A673 (cell line): ENCODE data around the gene TMEM174. TPM values are rescaled to one million over a fixed set of nuclear protein-coding genes. Genes with fewer than 3 reads are reported as not detected.

Experiments
- BruUV-seq: library from RNA; stranded (reverse); fragments of 400-500 nt; replicated peaks from 2 replicates; lab custom pipeline; 2021; lab: Mats Ljungman, UMichigan
- CTCF ChIA-PET: fragments of 300-600 bp; sonication (Branson Sonifier 250); formaldehyde crosslinking; loops from one replicate; lab custom pipeline; 2022; ENCODE audit warnings: antibody characterized with exemption; lab: Charles Lee
- POLR2A ChIA-PET: fragments of 300-600 bp; sonication (Branson Sonifier 250); formaldehyde crosslinking; loops from one replicate; lab custom pipeline; 2022; ENCODE audit warnings: antibody characterized with exemption; ENCODE audit not compliant: low non-redundant PET; lab: Charles Lee
- DNase-seq: peaks from one replicate; pipeline ENCODE4 v3.0.0-alpha.2; 2015; ENCODE audit warnings: low spot score
- H3K27ac ChIP-seq: fragments of 200-600 bp; sonication (generic); 2 replicates; pipeline ENCODE4 v1.5.1; 2016; ENCODE audit warnings: mixed run types, low read depth, mild to moderate bottlenecking, mixed read lengths, antibody characterized with exemption, low read length; ENCODE audit not compliant: poor library complexity, severe bottlenecking
- H3K27me3 ChIP-seq: fragments of 200-600 bp; sonication (generic); replicated peaks from 2 replicates; pipeline ENCODE4 v1.6.1; 2017; ENCODE audit warnings: mixed run types, low read depth, mild to moderate bottlenecking, mixed read lengths, antibody characterized with exemption, low read length; ENCODE audit not compliant: insufficient read depth, poor library complexity
- H3K36me3 ChIP-seq: fragments of 200-600 bp; sonication (generic); 2 replicates; pipeline ENCODE4 v1.6.1; 2016; ENCODE audit warnings: mixed run types, mild to moderate bottlenecking, mixed read lengths, antibody characterized with exemption, low read length; ENCODE audit not compliant: insufficient read depth, poor library complexity, severe bottlenecking
- H3K4me1 ChIP-seq: fragments of 200-600 bp; sonication (generic); 2 replicates; pipeline ENCODE4 v1.6.1; 2017; ENCODE audit warnings: mixed run types, mild to moderate bottlenecking, mixed read lengths, antibody characterized with exemption, low read length; ENCODE audit not compliant: insufficient read depth, poor library complexity, severe bottlenecking
- H3K4me3 ChIP-seq: fragments of 200-600 bp; sonication (generic); 2 replicates; pipeline ENCODE4 v1.5.1; 2016; ENCODE audit warnings: low read depth, mixed run types, mild to moderate bottlenecking, mixed read lengths, low read length; ENCODE audit not compliant: poor library complexity, severe bottlenecking
- H3K9me3 ChIP-seq: fragments of 200-600 bp; sonication (generic); 2 replicates; pipeline ENCODE4 v1.6.1; 2016; ENCODE audit warnings: mixed run types, low read depth, mild to moderate bottlenecking, mixed read lengths, antibody characterized with exemption, low read length; ENCODE audit not compliant: poor library complexity, severe bottlenecking
- EZH2 ChIP-seq: fragments of 200-600 bp; sonication (generic); IDR thresholded peaks from 2 replicates; pipeline ENCODE4 v1.6.1; 2017; ENCODE audit warnings: borderline replicate concordance, low read depth, mild to moderate bottlenecking, mixed read lengths, antibody characterized with exemption, low read length; ENCODE audit not compliant: poor library complexity, severe bottlenecking
- intact Hi-C: fragments of 100-400 bp; cut with micrococcal nuclease; formaldehyde crosslinking; loops from one replicate; pipeline ENCODE4 v1.10.0; 2022; ENCODE audit not compliant: unreplicated experiment
- total RNA-seq: library from RNA; stranded (reverse); gene quantifications from 2 replicates; pipeline ENCODE4 v1.2.3, GENCODE V29; 2021
- TF ChIP-seq, protein P1 (sequence below): fragments of 300-800, 200-600 bp; sonication (generic); conservative IDR thresholded peaks from 2 replicates; pipeline ENCODE4 v1.5.1; 2017; ENCODE audit warnings: low read depth, mild to moderate bottlenecking, antibody characterized with exemption, low read length, moderate library complexity, mixed read lengths

The TMEM174 gene
- total RNA-seq, 1 experiment from 2014 or later = not detected

- POLR2A ChIA-PET = no interaction called here
Observed at GRCh38 chr5:73135429-73136054, 37.5 kb upstream of the TMEM174 start.

DNA sequence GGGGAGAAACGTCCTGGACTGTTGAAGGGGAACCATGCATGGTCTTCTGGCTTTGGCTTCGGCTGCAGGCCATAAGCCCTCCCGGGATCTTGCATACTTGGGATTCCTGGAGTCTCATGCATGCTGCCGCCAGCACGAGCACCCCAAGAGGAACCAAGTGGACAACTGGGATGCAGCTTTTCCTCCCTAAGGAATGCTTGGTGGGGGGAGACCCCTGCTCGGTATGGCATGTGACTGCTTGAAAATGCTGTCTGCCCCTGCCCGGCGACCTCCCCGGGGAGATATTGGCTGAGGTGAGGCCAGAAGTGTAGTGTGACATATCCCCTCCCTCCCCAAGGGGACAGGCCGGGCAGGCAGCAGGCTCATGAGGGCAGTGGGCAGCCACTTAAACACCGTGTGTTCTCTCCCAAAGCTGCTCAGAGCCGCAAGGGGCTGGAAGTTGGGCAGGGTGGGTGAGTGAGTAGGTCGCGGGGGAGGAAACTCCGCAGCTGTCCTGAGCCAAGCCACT, 36.9 kb upstream of the TMEM174 start:
- intact Hi-C loops = no loop called here
- BruUV-seq = no TSS peak
- DNase-seq = no peak

More at GRCh38 chr5:73135429-73136054, 37.5 kb upstream of the TMEM174 start:
- TF ChIP-seq, protein P1, sequence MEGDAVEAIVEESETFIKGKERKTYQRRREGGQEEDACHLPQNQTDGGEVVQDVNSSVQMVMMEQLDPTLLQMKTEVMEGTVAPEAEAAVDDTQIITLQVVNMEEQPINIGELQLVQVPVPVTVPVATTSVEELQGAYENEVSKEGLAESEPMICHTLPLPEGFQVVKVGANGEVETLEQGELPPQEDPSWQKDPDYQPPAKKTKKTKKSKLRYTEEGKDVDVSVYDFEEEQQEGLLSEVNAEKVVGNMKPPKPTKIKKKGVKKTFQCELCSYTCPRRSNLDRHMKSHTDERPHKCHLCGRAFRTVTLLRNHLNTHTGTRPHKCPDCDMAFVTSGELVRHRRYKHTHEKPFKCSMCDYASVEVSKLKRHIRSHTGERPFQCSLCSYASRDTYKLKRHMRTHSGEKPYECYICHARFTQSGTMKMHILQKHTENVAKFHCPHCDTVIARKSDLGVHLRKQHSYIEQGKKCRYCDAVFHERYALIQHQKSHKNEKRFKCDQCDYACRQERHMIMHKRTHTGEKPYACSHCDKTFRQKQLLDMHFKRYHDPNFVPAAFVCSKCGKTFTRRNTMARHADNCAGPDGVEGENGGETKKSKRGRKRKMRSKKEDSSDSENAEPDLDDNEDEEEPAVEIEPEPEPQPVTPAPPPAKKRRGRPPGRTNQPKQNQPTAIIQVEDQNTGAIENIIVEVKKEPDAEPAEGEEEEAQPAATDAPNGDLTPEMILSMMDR = peak; percentile 53
- TF ChIP-seq EZH2 = no peak
- Histone ChIP-seq H3K36me3 (no peaks in the 10 kb centered on the region), H3K4me3 (no peak overlapping the region), H3K9me3 (no peaks in the 10 kb centered on the region), H3K27me3 (no peaks in the 10 kb centered on the region), H3K4me1 (no peaks in the 10 kb centered on the region), H3K27ac (no peak overlapping the region)
- peak; percentile 61 for DNase-seq
- BruUV-seq = no TSS peak
- intact Hi-C loops = no loop called here
- CTCF ChIA-PET = interaction anchor here (0.6 kb wide), 1 partner anchor 11 kb away, joined by 3 read pairs; no protein-coding TSS in a partner anchor

GRCh38 chr5:73137563-73138530, 35.1 kb upstream of the TMEM174 start:
- H3K4me3 ChIP-seq = no peak overlapping the region
- BruUV-seq = no TSS peak
- H3K36me3 ChIP-seq = no peaks in the 10 kb centered on the region
- intact Hi-C loops = no loop called here
- no peaks in the 10 kb centered on the region for H3K9me3 ChIP-seq
- DNase-seq = no peak
- no peaks in the 10 kb centered on the region for H3K4me1 ChIP-seq
- POLR2A ChIA-PET = no interaction called here
- no peaks in the 10 kb centered on the region for H3K27me3 ChIP-seq
- no peak overlapping the region for H3K27ac ChIP-seq
- TF ChIP-seq, protein P1 = no peak
- CTCF ChIA-PET = no interaction called here

More for the DNA sequence above, 36.9 kb upstream of the TMEM174 start:
- ChIA-PET CTCF (no interaction called here), POLR2A (no interaction called here)
- Histone ChIP-seq H3K4me3 (no peak overlapping the region), H3K27me3 (no peaks in the 10 kb centered on the region), H3K4me1 (no peaks in the 10 kb centered on the region), H3K27ac (no peak overlapping the region), H3K36me3 (no peaks in the 10 kb centered on the region), H3K9me3 (no peaks in the 10 kb centered on the region)
- TF ChIP-seq EZH2 = no peak
- TF ChIP-seq, protein P1 = no peak
